ENCODE data around the gene FBXW8. TPM values are rescaled to one million over a fixed set of nuclear protein-coding genes. Genes with fewer than 3 reads are reported as not detected.
A peak's percentile ranks its signal among the peaks of the same experiment; 100 is the strongest.

FBXW8 gene
- total and polyA plus RNA-seq, 5 donors: 3.3 to 10.2 (median 7.5) TPM

DNA sequence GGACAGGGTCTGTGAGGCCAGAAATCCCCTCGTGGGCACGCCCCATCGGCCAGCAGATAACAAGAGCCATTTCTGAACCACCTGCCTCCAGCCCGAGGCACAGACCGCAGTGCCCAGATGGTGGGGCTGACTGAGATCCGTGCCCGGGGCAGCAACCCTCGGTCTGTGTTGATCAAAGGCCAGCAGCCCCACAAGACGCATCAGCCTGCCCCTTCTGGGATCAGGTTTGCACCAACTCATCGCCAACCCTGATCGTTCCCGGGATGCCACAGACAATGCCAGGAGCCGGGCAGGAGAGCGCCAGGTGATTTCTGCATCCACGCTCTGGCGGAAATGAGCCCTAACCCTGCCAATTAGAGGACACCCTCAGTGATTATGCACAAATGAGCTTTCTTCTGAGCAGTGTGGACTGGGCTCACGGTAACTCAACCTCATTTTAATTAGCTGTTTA lies 124.0 kb downstream of the FBXW8 start:
- Histone ChIP-seq H3K4me3 (ENCODE audit: low read length) (no peak overlapping the region), H3K4me1 (ENCODE audit: control insufficient read depth, insufficient read depth, low read length) (peaks cover 1% of the 10 kb centered on the region), H3K27me3 (ENCODE audit: control insufficient read depth, insufficient read depth) (no peaks in the 10 kb centered on the region), H3K27ac (ENCODE audit: low read length) (no peak overlapping the region), H3K9me3 (ENCODE audit: control insufficient read depth, low read length) (no peaks in the 10 kb centered on the region)
- DNase-seq (peak in 2 of 3 donors; percentile 27 to 34), ATAC-seq (no peak)
- 84% methylated on average over 17 of the region's 17 CpGs for WGBS
- intact Hi-C loops (cut with DNase I): loop anchor here in 1 of 4 donors (10.0 kb wide), 1 partner anchor 60 kb away; the partner anchor contains the start of gene TESC

DNA sequence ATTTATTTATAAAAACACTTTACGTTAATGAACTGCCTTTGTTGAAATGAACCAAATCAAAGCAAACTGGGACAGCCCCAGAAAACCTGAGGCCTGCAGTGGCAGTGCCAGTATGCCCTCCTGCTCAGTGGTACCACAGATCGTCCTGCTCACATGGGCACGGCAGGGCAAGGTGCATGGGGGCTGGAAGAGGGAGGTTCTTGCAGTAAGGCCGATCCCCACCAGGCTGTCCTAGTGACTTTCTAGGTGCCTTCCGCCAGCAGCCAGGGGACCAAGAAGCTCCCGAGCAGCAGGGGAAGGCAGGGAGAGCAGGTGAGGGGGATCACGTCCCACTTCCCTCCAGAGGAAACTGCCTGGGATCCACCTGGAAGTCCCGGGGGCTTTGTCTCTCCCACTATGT lies 124.5 kb downstream of the FBXW8 start:
- Histone ChIP-seq H3K4me1 (ENCODE audit: control insufficient read depth, insufficient read depth, low read length) (peaks cover 1% of the 10 kb centered on the region), H3K27me3 (ENCODE audit: control insufficient read depth, insufficient read depth) (no peaks in the 10 kb centered on the region), H3K4me3 (ENCODE audit: low read length) (no peak overlapping the region), H3K27ac (ENCODE audit: low read length) (no peak overlapping the region), H3K9me3 (ENCODE audit: control insufficient read depth, low read length) (no peaks in the 10 kb centered on the region)
- DNase-seq (peak in 2 of 3 donors; percentile 39 to 49), ATAC-seq (no peak)
- intact Hi-C loops (cut with DNase I): loop anchor here in 1 of 4 donors (10.0 kb wide), 1 partner anchor 60 kb away; the partner anchor contains the start of gene TESC
- WGBS: 71% methylated on average over 8 of the region's 8 CpGs

DNA sequence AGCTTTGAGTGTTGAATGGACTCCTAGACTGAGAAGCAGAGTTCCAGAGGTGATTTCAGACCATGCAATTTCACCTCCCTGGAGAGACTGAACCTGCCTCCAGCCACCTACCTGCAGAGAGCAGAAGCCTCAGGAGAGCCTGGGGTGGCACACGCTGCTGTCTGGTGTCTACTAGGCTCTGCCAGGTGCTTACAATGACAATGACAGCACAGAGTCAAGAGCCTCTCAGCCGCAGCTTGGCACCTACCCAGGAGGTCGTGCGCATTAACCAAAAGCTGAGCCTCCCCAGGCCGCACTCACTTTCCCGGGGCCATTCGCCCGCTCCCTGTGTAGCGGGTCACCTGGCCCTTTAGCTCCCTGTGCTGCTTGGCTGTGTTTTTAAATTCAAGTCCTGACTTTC lies 125.3 kb downstream of the FBXW8 start:
- 64% methylated on average over 9 of the region's 9 CpGs for WGBS
- DNase-seq: peak in 2 of 3 donors; percentile 76 to 77
- intact Hi-C loops (cut with DNase I): loop anchor here in 1 of 4 donors (10.0 kb wide), 1 partner anchor 59 kb away; the partner anchor contains the start of gene TESC

DNA sequence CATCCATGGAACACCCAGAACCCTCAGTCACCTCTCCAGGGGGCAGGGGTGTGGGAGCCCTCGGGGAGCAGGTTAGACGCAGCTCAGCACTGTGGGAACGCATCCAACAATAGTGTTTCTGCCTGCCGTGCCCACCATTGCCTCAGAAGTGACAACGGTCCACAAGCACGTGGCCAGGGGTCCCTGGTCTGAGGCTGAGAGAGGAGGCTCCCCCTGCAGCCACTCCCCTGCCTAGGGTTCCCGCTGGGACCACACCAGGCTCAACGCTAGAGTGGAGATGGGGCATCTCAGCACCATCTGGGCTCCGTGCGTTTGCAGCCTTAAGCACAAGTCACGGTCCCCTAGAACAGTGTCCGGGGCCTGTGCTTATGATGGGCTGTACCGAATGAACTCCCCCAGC lies 125.8 kb downstream of the FBXW8 start:
- WGBS: 76% methylated on average over 13 of the region's 13 CpGs
- intact Hi-C loops (cut with DNase I): loop anchor here in 1 of 4 donors (10.0 kb wide), 1 partner anchor 58 kb away; the partner anchor contains the start of gene TESC
- peaks cover 1% of the 10 kb centered on the region for H3K4me1 ChIP-seq (ENCODE audit: control insufficient read depth, insufficient read depth, low read length)
- H3K27me3 ChIP-seq (ENCODE audit: control insufficient read depth, insufficient read depth): no peaks in the 10 kb centered on the region
- DNase-seq: peak in 2 of 3 donors; percentile 37 to 45
- H3K4me3 ChIP-seq (ENCODE audit: low read length): no peak overlapping the region
- no peak for ATAC-seq
- H3K9me3 ChIP-seq (ENCODE audit: control insufficient read depth, low read length): no peaks in the 10 kb centered on the region
- no peak overlapping the region for H3K27ac ChIP-seq (ENCODE audit: low read length)

More for the DNA sequence above, 125.3 kb downstream of the FBXW8 start:
- peak in 1 of 2 donors; percentile 29 for ATAC-seq
- Histone ChIP-seq H3K4me3 (ENCODE audit: low read length) (no peak overlapping the region), H3K9me3 (ENCODE audit: control insufficient read depth, low read length) (no peaks in the 10 kb centered on the region), H3K27me3 (ENCODE audit: control insufficient read depth, insufficient read depth) (no peaks in the 10 kb centered on the region), H3K4me1 (ENCODE audit: control insufficient read depth, insufficient read depth, low read length) (peaks cover 1% of the 10 kb centered on the region), H3K27ac (ENCODE audit: low read length) (no peak overlapping the region)

DNA sequence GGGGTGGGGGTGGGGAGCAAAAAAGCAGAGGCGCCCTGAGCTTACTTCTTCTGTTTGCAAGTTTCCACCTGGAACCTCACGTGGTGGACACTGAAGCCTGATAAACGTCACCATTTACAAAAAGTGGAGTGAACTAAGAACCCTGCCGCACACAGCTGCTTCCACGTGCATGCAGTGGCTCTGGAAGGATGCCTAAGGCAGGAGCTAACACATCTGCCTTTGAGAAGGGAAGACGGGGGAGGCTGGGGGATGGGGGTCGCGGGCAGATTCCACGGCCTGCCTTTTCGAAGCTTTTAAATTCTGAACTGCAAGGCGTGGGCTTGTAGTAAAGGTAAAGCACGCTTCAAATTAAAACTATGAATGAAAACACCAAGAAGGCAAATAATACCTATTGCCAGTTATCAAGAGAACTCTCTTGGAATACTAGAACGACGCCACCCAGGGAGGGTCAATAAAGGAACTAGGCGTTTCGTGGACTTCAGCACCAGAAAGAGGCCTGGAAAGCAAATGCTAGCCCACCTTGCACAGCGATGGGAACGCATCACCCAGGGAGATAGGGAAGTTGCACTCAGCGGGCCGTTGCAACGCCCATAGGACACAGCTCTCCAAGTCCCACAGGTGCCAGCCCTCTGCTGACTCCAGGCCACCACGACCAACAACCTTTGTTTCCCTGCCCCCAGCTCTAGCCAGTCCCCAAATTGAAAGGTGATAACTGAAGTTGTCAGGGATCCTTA lies 126.7 kb downstream of the FBXW8 start:
- no peak overlapping the region for H3K4me3 ChIP-seq (ENCODE audit: low read length)
- H3K4me1 ChIP-seq (ENCODE audit: control insufficient read depth, insufficient read depth, low read length): peaks cover 1% of the 10 kb centered on the region
- DNase-seq (peak in 2 of 3 donors; percentile 19 to 33), ATAC-seq (no peak)
- no peak overlapping the region for H3K27ac ChIP-seq (ENCODE audit: low read length)
- intact Hi-C loops (cut with DNase I): loop anchor here in 1 of 4 donors (10.0 kb wide), 1 partner anchor 57 kb away; the partner anchor contains the start of gene TESC
- 77% methylated on average over 22 of the region's 22 CpGs for WGBS
- no peaks in the 10 kb centered on the region for H3K9me3 ChIP-seq (ENCODE audit: control insufficient read depth, low read length)
- no peaks in the 10 kb centered on the region for H3K27me3 ChIP-seq (ENCODE audit: control insufficient read depth, insufficient read depth)

DNA sequence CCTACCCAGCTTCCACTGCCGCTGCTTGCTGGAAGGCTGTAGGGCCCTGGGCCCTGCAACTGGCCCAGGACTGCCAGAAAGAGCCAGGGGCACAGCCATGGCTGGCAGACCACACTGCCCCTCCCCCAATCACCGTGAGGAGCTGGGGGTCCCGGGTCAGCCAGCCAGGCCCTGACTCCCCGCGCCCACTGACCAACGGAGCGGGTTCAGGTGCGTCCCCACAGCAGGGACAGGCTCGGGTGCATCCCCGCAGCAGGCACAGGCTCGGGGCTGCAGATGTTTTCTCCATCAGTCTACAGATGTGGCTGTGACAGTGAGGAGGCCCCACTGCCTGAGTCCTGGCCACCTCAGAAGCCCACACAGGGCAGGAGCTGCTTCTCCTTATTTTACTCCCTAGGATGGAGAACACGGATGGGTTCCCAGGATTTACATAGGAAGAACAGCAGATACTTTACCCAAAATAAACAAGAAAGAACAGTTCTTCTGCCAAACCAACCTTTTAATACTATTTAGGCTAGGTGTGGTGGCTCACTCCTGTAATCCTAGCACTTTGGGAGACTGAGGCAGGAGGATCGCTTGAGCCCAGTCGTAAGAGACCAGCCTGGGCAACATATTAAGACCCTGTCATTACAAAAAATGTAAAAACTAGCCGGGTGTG lies 127.4 kb downstream of the FBXW8 start:
- peak in 2 of 3 donors; percentile 24 to 35 for DNase-seq
- WGBS: 91% methylated on average over 15 of the region's 15 CpGs
- H3K9me3 ChIP-seq (ENCODE audit: control insufficient read depth, low read length): no peaks in the 10 kb centered on the region
- intact Hi-C loops (cut with DNase I): loop anchor here in 1 of 4 donors (10.0 kb wide), 1 partner anchor 57 kb away; the partner anchor contains the start of gene TESC
- peaks cover 1% of the 10 kb centered on the region for H3K4me1 ChIP-seq (ENCODE audit: control insufficient read depth, insufficient read depth, low read length)
- H3K4me3 ChIP-seq (ENCODE audit: low read length): no peak overlapping the region
- H3K27ac ChIP-seq (ENCODE audit: low read length): no peak overlapping the region
- ATAC-seq: no peak
- H3K27me3 ChIP-seq (ENCODE audit: control insufficient read depth, insufficient read depth): no peaks in the 10 kb centered on the region

DNA sequence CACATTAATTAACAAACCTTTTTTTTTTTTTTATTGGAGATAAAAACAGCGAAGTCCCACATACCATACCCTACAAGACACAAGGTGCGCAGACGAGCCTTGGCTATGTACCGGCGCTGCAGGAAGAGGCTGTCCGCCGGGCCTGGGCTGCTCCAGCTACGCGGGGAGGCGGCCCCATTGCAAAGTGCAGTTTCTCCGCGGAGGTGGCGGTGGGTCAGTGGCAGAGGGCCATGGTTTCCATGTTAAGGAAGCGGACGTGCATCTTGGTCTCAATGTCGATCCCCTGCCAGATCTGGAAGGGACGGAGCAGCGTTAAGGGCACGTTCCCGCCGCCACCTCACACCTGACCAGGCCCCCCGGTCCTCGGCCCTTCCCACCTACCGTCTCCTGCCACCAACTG lies 128.2 kb downstream of the FBXW8 start:
- H3K4me1 ChIP-seq (ENCODE audit: control insufficient read depth, insufficient read depth, low read length): peaks cover 1% of the 10 kb centered on the region
- peak in 2 of 3 donors; percentile 35 to 46 for DNase-seq

DNA sequence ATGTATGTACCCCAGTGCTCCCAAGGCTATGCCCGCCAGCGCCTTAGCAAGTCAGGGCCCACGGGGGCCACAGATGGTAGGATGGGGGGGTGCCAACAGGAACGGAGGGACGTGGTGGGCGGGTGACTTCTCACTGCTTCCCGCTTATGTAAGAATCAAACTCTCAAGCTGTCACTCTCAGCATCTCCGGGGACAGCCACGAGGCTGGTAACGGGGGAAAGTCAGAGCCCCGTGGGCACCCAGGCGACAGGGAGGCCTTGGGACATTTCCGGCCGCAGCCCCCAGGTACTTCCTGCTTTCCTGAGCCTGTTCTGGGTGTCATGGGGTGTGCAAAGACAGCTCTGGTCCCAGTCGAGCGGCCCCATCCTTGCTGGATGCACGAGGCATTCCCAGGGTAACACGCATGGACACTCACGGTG lies 129.2 kb downstream of the FBXW8 start:
- ATAC-seq: no peak
- no peaks in the 10 kb centered on the region for H3K27me3 ChIP-seq (ENCODE audit: control insufficient read depth, insufficient read depth)
- no peak overlapping the region for H3K27ac ChIP-seq (ENCODE audit: low read length)
- peaks cover 1% of the 10 kb centered on the region for H3K4me1 ChIP-seq (ENCODE audit: control insufficient read depth, insufficient read depth, low read length)
- no peaks in the 10 kb centered on the region for H3K9me3 ChIP-seq (ENCODE audit: control insufficient read depth, low read length)
- WGBS: 88% methylated on average over 19 of the region's 19 CpGs
- DNase-seq: peak in 2 of 3 donors; percentile 39 to 44
- H3K4me3 ChIP-seq (ENCODE audit: low read length): no peak overlapping the region
- intact Hi-C loops (cut with DNase I): loop anchor here in 1 of 4 donors (10.0 kb wide), 1 partner anchor 55 kb away; the partner anchor contains the start of gene TESC

More for the DNA sequence above, 128.2 kb downstream of the FBXW8 start:
- ATAC-seq: no peak
- Histone ChIP-seq H3K9me3 (ENCODE audit: control insufficient read depth, low read length) (no peaks in the 10 kb centered on the region), H3K4me3 (ENCODE audit: low read length) (no peak overlapping the region), H3K27ac (ENCODE audit: low read length) (no peak overlapping the region), H3K27me3 (ENCODE audit: control insufficient read depth, insufficient read depth) (no peaks in the 10 kb centered on the region)
- WGBS: 86% methylated on average over 24 of the region's 24 CpGs
- intact Hi-C loops (cut with DNase I): loop anchor here in 1 of 4 donors (10.0 kb wide), 1 partner anchor 56 kb away; the partner anchor contains the start of gene TESC

DNA sequence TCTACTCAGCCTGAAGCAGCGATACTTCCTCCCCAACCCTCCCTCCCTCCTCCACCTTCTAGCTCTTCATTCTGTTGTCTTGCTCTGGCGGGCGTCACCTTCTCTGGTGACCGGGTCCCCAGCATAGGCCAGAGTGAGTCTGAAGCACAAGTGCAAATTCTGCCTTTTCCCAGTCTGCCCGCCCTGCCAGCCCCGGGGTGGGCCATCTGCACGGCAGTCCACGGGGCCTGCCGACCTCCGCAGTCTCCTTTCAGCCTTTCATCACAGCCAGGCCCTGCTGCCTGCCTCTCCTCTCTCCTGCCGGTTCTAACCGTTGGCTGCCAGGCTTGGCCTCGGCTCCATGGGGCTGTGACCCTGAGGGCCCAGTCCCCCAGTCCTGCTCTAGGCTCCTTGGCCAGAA lies 129.7 kb downstream of the FBXW8 start:
- ATAC-seq (no peak), DNase-seq (peak in 2 of 3 donors; percentile 9 to 42)
- no peaks in the 10 kb centered on the region for H3K27me3 ChIP-seq (ENCODE audit: control insufficient read depth, insufficient read depth)
- H3K4me3 ChIP-seq (ENCODE audit: low read length): no peak overlapping the region
- WGBS: 76% methylated on average over 13 of the region's 13 CpGs
- intact Hi-C loops (cut with DNase I): no loop called here
- no peaks in the 10 kb centered on the region for H3K4me1 ChIP-seq (ENCODE audit: control insufficient read depth, insufficient read depth, low read length)
- no peak overlapping the region for H3K27ac ChIP-seq (ENCODE audit: low read length)
- no peaks in the 10 kb centered on the region for H3K9me3 ChIP-seq (ENCODE audit: control insufficient read depth, low read length)

DNA sequence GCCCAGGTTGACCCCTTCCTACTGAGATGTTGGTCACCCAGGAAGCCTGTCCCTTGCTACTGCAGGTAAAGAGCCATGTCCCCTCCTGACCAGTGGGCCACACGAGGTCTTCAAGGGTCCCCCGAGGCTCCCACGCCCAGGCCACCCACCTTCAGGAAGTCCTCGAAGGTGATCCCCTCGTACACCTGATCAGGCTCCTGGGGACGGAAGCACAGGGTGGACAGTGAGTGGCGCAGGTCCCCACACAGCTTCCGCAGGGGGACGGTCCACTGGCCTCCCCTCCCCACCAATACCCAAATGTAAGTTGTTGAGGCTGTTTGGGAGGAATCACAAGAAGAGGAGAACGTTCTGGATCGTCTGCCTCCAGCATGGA lies 131.0 kb downstream of the FBXW8 start:
- H3K27ac ChIP-seq (ENCODE audit: low read length): no peak overlapping the region
- ATAC-seq (no peak), DNase-seq (peak in 1 of 3 donors; percentile 5)
- no peaks in the 10 kb centered on the region for H3K4me1 ChIP-seq (ENCODE audit: control insufficient read depth, insufficient read depth, low read length)
- intact Hi-C loops (cut with DNase I): no loop called here
- 94% methylated on average over 11 of the region's 11 CpGs for WGBS
- no peaks in the 10 kb centered on the region for H3K27me3 ChIP-seq (ENCODE audit: control insufficient read depth, insufficient read depth)
- H3K4me3 ChIP-seq (ENCODE audit: low read length): no peak overlapping the region
- no peaks in the 10 kb centered on the region for H3K9me3 ChIP-seq (ENCODE audit: control insufficient read depth, low read length)

All from right cardiac atrium (tissue), 5 donors.